Transverse colon (tissue), 4 donors: ENCODE measurements around the gene AGAP1.

Source experiments
- CTCF ChIP-seq, 5 experiments: fragments of 200-600 bp in 3 of 5; fragments of 450-650 bp in 2 of 5; sonication (generic) in 3 of 5; IDR thresholded peaks; 1 replicate in 2 of 5; 2 replicates in 3 of 5; pipeline ENCODE4 v1.5.1; 2016 to 2017; ENCODE audit warnings: antibody characterized with exemption in 5 of 5, inconsistent platforms in 3 of 5, mild to moderate bottlenecking in 2 of 5, moderate library complexity in 1 of 5
- EP300 ChIP-seq: sonication (generic); formaldehyde crosslinking; IDR thresholded peaks from one replicate; pipeline ENCODE4 v1.6.1; 2017; ENCODE audit warnings: antibody characterized with exemption, low read depth
- POLR2A ChIP-seq: fragments of 450-650 bp; IDR thresholded peaks from one replicate; pipeline ENCODE4 v1.6.1; 2016; ENCODE audit warnings: antibody characterized with exemption, mild to moderate bottlenecking, moderate library complexity
- POLR2AphosphoS5 ChIP-seq, 3 donors: sonication (generic); formaldehyde crosslinking; IDR thresholded peaks; one replicate each; pipeline ENCODE4 v1.6.1; 2016; ENCODE audit warnings: antibody characterized with exemption in 3 of 3

- no peak for TF ChIP-seq CTCF (IDR thresholded peaks at IDR 0.05)
- TF ChIP-seq POLR2A, result no peak
- TF ChIP-seq POLR2AphosphoS5 (IDR thresholded peaks at IDR 0.05), result no peak
- TF ChIP-seq EP300, result no peak
Measured at GRCh38 chr2:235757212-235757611, 263.4 kb downstream of the AGAP1 start.
